GM21529 (cell line): Measurements from ENCODE around the gene SERPINB10.

ENCODE experiments used
- ATAC-seq: cut with Tn5 transposase; IDR thresholded peaks from one replicate; pipeline ENCODE4 v1.9.1; 2021; ENCODE audit not compliant: unreplicated experiment

Gene SERPINB10

DNA sequence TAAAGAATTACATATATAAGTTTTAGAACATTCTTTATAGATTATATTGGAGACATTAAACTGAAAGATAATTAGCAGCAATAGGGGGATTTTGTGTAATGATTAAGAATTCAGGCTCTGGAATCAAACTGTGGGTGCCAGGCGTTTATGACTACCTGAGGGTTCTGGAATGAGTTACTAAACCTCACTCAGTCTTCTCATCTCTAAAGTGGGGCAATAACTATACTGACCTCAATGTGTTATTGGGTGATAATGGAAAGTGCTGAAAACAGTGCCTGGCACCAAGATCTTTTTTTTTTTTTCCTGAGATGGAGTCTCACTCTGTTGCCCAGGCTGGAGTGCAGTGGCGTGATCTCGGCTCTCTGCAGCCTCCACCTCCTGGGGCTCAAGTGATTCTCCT, 69.3 kb downstream of the SERPINB10 start:
- no peak for ATAC-seq

DNA sequence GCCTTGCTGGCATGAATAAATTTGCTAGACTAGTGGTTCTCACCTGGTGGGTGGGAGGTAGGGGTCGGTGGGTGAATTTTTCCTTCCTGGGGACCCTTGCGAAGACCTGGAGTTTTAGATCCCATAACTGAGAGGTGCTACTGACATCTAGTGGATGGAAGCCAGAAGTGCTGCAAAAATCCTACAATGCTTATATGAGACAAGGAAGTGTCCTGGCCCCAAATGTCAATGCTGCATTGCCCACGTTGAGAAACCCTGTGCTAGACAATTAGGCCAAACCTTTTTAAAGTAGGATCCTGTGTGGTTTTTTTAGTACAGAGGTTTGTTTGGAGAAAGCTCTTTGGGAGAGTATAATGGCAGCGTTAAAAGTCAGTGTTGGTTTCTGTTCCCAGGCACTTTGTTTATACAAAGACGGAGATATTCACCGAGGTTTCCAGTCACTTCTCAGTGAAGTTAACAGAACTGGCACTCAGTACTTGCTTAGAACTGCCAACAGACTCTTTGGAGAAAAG, 71.7 kb downstream of the SERPINB10 start:
- ATAC-seq, result peak; percentile 76

DNA sequence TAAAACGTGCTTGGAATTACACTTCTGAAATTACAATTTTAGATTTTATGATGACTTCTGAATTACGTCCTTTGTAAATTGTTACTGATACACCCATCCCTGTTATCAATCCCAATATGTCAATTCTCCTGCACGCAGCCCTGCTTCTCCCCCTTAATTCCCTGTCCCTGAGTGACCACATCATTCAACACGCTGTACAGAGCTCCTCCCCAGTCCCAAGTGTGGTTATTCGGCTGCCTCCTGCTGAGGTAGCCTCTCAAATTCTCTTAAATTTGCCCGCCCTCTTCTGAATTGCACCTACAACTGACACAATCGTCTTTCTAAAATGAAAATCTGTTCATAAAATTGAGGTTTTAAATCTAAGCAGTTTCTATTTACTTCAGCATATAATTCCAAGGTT, 72.3 kb downstream of the SERPINB10 start:
- ATAC-seq, result no peak

DNA sequence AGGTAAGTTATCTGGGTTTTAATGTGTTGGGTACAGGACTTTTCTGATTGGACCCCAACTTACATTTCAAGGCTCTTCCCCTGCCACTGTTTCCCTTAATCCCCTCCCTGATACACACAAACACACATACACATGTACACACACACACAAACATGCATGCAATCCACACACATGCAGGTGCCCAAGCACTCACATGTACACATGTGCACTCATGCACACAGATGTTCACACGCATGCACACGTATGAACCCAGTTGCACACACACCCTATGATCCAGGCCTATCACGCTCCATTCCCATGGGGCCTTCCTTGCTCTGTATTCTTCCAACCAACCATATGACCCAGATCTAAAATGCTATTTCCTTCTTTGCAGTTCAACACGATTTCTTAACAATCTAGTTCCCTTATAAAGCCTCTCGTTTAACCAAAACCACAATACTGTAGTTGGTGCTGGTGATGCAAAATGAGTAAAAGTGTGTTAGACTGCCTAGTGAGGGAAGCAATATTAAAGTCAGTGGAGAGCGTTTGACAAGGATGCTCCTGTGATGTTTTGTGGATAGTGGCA, 73.2 kb downstream of the SERPINB10 start:
- no peak for ATAC-seq

DNA sequence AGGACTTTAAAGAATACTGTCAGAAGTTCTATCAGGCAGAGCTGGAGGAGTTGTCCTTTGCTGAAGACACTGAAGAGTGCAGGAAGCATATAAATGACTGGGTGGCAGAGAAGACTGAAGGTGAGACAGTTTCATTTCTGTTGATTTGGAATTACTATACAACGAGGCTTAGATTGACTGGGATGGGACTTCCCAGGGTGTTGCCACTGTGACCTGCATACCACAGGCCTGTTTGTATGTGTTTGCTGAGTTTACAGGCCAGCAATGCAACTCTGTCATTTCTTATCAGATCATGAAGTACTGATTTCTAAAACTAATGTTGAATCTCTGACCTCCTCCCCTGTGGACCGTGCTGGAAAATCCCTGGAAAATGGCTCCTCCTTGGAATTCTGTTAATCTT, 74.0 kb downstream of the SERPINB10 start:
- no peak for ATAC-seq

DNA sequence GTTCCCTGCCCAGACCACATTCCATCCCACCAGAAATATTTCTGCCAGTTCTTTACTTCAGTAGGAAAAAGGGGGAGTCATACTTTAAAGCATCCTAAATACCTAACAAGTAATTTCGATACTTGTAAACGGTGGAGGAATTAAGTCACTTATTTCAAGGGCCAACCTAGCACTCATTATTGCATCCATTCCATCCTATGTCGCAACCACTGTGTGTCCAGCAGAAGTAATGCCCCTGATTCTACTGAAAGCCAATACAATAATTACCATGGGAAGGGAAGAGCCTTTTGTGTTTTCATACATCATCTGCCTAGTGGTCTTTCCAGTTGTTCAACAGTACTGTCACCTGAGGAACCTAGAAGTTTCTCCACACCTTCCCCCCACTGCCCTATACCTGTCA, 74.6 kb downstream of the SERPINB10 start:
- no peak for ATAC-seq
